HG02798 (cell line): ENCODE data around the gene DCAF6.

Source experiments
- ATAC-seq: cut with Tn5 transposase; IDR thresholded peaks from one replicate; pipeline ENCODE4 v1.9.1; 2021; ENCODE audit warnings: mild to moderate bottlenecking; ENCODE audit not compliant: unreplicated experiment, poor library complexity

The DCAF6 gene

GRCh38 chr1:168097921-168098528, 161.5 kb downstream of the DCAF6 start:
- ATAC-seq = no peak

- ATAC-seq = no peak
These were observed 162.2 kb downstream of the DCAF6 start for GRCh38 chr1:168098534-168099320.

DNA sequence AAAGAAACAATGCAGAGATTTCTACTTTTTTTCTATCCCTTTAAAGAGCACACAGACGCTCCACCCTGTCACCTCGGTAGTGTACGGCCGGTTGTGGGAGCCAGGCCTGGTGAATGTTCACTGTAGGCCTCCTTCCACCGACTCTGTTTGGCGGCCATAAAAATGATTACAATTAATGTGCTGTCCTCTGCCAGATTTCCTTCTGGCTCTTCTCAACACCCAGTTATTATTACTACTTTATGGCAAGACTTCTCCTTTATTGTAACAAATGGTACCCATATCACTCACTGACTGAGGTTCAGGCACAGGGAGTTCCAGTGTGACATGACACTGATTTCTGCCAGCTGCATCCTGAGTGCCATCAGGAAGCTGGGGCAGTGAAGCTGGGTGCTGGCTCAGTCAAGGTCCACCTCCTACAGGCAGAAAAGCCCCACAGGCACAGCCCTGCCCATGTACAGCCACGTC, 162.9 kb downstream of the DCAF6 start:
- ATAC-seq = no peak

- ATAC-seq = no peak
These were observed 164.0 kb downstream of the DCAF6 start for GRCh38 chr1:168100315-168101002.

GRCh38 chr1:168101336-168101735, 164.9 kb downstream of the DCAF6 start:
- ATAC-seq = no peak

GRCh38 chr1:168102487-168102886, 166.0 kb downstream of the DCAF6 start:
- no peak for ATAC-seq

- ATAC-seq = no peak
These were observed 168.1 kb downstream of the DCAF6 start for GRCh38 chr1:168104535-168104934.

GRCh38 chr1:168105846-168106245, 169.4 kb downstream of the DCAF6 start:
- no peak for ATAC-seq

GRCh38 chr1:168106274-168106673, 169.8 kb downstream of the DCAF6 start:
- ATAC-seq = no peak

DNA sequence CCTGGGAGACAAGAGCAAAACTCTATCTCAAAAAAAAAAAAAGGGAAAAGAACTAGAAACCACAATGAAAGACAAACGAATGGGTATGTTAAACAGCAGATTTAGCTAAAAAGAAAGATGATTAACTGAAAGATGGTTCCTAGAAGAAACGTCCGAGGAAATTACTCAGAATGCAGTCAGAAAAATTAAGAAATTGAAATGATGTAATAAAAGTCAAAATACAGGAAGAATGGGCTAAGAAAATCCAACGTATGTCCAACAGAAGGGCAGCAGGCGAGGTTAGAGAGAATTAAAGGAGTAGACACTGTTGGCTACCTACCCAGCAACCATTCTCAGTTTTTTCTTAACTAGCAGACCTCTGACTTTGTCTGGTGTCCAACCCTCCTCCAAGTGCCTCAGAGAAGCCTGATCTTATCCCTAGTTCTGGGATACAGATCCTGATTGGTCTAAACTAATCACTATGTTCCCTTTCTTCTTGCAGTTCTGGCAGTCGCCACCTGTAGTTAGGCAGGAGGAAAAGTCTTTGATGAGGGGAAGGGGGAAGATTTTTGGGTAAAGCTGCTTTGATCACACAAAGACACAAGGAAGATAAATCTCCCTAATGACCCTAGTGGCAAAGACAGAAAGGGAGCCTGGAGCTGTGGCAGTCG, 174.5 kb downstream of the DCAF6 start:
- no peak for ATAC-seq

- ATAC-seq = no peak
These were observed 176.3 kb downstream of the DCAF6 start for GRCh38 chr1:168112673-168113305.

DNA sequence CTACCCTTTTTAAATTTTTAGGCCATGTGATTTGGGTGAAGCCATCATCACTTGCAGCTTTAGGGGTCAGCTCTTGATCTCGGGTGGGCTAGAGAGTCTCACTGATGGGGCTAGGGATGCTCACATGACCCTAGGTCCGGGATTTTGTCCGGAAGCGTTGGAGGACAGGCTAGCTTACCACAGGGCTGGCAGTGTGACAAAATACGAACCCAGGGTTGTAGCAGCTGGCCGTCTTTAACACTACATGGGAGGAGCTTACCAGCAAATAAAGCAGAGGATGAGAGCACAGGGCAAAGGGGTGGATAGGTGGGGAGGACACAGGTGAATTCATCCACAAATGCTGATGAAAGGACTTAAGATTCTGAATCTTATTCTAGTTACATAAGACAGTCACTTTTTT, 178.4 kb downstream of the DCAF6 start:
- ATAC-seq = no peak

DNA sequence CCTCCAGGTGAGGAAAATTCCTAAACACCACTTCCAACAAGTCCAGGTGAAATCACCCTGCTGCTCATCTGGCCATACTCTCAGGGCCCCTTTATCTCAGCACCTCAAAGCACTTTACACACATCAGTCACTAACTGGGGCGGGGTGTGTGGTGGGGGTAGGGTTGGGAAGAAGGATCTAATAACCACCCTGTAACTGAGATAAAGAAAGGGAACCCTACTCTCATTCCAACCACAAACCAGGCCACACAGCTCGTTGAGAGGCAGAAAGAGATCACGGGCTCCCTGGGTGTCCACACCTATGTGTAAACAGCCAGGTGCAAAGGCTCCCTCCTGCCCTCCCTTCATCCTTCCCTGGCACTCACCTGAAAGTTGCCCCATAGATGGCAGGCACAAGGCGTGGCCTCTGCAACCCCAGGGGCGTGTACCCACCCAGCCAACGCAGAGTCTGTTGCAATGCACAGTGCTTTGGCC, 179.9 kb downstream of the DCAF6 start:
- no peak for ATAC-seq

- ATAC-seq = no peak
These were observed 183.3 kb downstream of the DCAF6 start for GRCh38 chr1:168119750-168120149.

DNA sequence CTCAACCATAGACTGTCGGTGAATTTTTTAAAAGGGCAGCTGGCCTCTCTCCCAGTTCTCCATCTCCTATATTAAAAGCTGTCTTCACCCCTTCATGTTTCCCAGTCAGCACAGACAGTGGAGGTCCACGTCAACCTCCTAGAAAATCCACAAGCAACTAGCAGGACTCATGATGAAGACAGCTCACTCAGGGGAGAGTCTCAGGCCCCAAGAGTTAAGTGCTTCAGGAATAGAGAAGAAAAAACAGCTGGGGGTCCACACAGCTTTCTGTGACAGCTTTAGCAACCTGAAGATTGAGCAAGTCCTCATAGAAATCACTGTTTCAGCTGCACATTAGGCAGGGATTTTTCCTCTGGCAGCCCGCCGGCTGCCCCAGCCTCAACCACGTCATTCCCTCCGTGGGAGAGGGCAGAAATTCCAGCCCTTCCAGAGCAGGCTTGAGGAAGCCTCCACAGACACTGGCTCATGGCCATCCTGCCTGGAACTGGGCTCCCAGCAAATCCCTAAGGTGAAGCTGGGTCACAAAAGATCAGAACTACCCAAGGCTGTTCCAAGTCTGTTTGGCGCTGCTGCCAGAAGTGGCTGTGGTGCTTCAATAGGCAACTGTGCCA, 185.0 kb downstream of the DCAF6 start:
- ATAC-seq = no peak

DNA sequence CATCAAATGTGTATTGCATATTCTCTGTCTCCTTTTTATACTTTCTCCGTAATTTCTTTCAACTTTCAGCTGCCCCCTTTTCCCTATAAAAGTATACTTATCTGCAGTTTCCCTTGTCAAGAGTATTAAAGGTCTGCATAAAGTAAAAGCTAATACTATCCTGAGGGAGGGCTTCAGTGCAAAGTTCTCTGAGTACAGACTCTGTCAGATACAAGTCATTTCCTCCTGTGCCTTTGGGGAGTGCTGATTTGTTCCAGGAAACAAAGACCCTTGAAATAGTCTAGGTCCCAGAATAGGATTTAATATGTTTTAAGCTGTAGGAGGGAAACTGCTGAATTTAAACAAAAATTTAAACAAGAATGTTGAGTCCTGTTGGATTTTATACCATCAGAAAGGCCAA, 188.6 kb downstream of the DCAF6 start:
- ATAC-seq = no peak
